Loucy (cell line): ENCODE data around the gene BCKDK.

Experiments
- H2AFZ ChIP-seq: fragments of 200-600 bp; sonication (generic); 2 replicates; pipeline ENCODE4 v1.6.0; 2016; ENCODE audit warnings: antibody characterized with exemption, mild to moderate bottlenecking, low read length, moderate library complexity
- H3F3A ChIP-seq: fragments of 200-600 bp; 2 replicates; pipeline ENCODE4 v1.6.0; 2016; ENCODE audit warnings: antibody characterized with exemption, low read depth, mild to moderate bottlenecking
- H3K27me3 ChIP-seq: fragments of 200-600 bp; sonication (generic); 2 replicates; pipeline ENCODE4 v1.6.1; 2014; ENCODE audit warnings: low read length, mild to moderate bottlenecking; ENCODE audit not compliant: insufficient read depth, poor library complexity, severe bottlenecking
- H3K36me3 ChIP-seq: fragments of 200-600 bp; sonication (generic); 2 replicates; pipeline ENCODE4 v1.6.1; 2016; ENCODE audit warnings: low read length; ENCODE audit not compliant: insufficient read depth
- H3K4me1 ChIP-seq: fragments of 200-600 bp; sonication (generic); 2 replicates; pipeline ENCODE4 v1.5.1; 2014; ENCODE audit warnings: low read length, mild to moderate bottlenecking; ENCODE audit not compliant: insufficient read depth, poor library complexity, severe bottlenecking
- H3K4me2 ChIP-seq: fragments of 200-600 bp; sonication (generic); 2 replicates; pipeline ENCODE4 v1.6.0; 2014; ENCODE audit warnings: antibody characterized with exemption, low read length, low read depth, mild to moderate bottlenecking; ENCODE audit not compliant: poor library complexity, severe bottlenecking
- H3K4me3 ChIP-seq: fragments of 200-600 bp; sonication (generic); 2 replicates; pipeline ENCODE4 v1.5.1; 2014; ENCODE audit warnings: low read length, mild to moderate bottlenecking, mixed read lengths; ENCODE audit not compliant: poor library complexity, severe bottlenecking
- H3K79me2 ChIP-seq: fragments of 200-600 bp; sonication (generic); 2 replicates; pipeline ENCODE4 v1.6.1; 2014; ENCODE audit warnings: low read length; ENCODE audit not compliant: insufficient read depth
- H3K9ac ChIP-seq: fragments of 200-600 bp; sonication (generic); 2 replicates; pipeline ENCODE4 v1.6.0; 2014; ENCODE audit warnings: mild to moderate bottlenecking, low read depth, low read length, moderate library complexity; ENCODE audit not compliant: poor library complexity, severe bottlenecking
- H3K9me2 ChIP-seq: fragments of 200-600 bp; sonication (generic); replicated peaks from 2 replicates; pipeline ENCODE4 v1.6.1; 2016; ENCODE audit warnings: low read depth, low read length, mixed read lengths
- H3K9me3 ChIP-seq: fragments of 200-600 bp; sonication (generic); 2 replicates; pipeline ENCODE4 v1.6.1; 2014; ENCODE audit warnings: mild to moderate bottlenecking, antibody characterized with exemption, low read length, low read depth; ENCODE audit not compliant: insufficient read depth
- H4K20me1 ChIP-seq: fragments of 200-600 bp; sonication (generic); 2 replicates; pipeline ENCODE4 v1.6.0; 2014; ENCODE audit warnings: antibody characterized with exemption, low read length, mild to moderate bottlenecking; ENCODE audit not compliant: insufficient read depth, poor library complexity, severe bottlenecking
- EZH2phosphoT487 ChIP-seq: fragments of 200-600 bp; IDR thresholded peaks from 2 replicates; pipeline ENCODE4 v1.6.1; 2018; ENCODE audit warnings: antibody characterized with exemption, mild to moderate bottlenecking, moderate library complexity, borderline replicate concordance
- TF ChIP-seq, protein P1 (sequence below): fragments of 200-600 bp; sonication (generic); conservative IDR thresholded peaks from 2 replicates; pipeline ENCODE4 v1.5.1; 2014; ENCODE audit warnings: mild to moderate bottlenecking, antibody characterized with exemption, low read length

Gene BCKDK

DNA sequence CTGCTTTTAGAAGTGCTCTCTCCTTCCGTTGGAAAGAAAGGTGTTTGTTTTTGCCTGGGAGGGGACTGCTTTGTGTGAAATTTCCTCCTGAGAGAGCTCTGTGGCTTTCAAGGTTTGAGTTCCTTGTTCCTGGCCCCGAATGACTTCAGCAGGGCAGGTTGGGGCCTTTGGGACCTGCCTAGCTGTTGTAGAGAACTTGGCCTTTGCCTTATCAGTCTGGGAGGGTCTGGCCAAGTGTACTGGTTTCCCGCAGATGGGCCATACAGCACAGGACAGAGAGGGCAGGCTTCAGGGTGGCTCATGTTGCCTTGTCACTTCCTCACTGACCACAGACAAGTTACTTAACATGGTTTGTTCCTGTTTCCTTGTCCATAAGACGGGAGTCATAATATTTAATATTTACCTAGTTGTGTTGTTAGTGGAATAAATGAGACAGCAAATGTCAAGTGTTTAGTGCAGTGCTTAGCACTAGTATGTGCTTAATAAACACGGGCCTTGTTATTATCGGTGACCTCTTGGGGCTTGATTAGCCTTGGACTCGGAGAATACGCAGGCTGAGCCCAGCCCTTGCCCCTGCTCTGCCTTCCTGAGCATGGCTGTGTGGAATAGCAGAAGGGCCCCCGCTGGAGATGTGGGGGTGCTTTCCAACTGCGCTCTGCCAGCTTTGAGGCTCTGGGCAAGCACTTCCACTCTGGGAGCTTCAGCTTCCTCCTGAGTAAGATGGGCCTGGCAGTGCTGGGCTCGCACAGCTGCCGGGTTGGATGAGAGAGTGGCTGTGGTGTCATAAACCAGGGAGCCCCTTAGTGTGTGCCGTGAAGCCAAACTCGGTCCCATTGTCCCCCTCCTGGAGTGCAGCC lies 20.8 kb downstream of the BCKDK start:
- Histone ChIP-seq H3K9me3 (no peaks in the 10 kb centered on the region), H4K20me1 (no peaks in the 10 kb centered on the region), H3K36me3 (no peaks in the 10 kb centered on the region), H3K4me1 (no peaks in the 10 kb centered on the region), H2AFZ (no peak overlapping the region), H3K9ac (peak overlapping the region; percentile 16), H3F3A (no peaks in the 10 kb centered on the region), H3K79me2 (no peaks in the 10 kb centered on the region), H3K4me2 (no peak overlapping the region), H3K4me3 (no peak overlapping the region), H3K9me2 (no peaks in the 10 kb centered on the region), H3K27me3 (no peaks in the 10 kb centered on the region)
- TF ChIP-seq EZH2phosphoT487, result no peak
- TF ChIP-seq, protein P1, sequence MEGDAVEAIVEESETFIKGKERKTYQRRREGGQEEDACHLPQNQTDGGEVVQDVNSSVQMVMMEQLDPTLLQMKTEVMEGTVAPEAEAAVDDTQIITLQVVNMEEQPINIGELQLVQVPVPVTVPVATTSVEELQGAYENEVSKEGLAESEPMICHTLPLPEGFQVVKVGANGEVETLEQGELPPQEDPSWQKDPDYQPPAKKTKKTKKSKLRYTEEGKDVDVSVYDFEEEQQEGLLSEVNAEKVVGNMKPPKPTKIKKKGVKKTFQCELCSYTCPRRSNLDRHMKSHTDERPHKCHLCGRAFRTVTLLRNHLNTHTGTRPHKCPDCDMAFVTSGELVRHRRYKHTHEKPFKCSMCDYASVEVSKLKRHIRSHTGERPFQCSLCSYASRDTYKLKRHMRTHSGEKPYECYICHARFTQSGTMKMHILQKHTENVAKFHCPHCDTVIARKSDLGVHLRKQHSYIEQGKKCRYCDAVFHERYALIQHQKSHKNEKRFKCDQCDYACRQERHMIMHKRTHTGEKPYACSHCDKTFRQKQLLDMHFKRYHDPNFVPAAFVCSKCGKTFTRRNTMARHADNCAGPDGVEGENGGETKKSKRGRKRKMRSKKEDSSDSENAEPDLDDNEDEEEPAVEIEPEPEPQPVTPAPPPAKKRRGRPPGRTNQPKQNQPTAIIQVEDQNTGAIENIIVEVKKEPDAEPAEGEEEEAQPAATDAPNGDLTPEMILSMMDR, result no peak

DNA sequence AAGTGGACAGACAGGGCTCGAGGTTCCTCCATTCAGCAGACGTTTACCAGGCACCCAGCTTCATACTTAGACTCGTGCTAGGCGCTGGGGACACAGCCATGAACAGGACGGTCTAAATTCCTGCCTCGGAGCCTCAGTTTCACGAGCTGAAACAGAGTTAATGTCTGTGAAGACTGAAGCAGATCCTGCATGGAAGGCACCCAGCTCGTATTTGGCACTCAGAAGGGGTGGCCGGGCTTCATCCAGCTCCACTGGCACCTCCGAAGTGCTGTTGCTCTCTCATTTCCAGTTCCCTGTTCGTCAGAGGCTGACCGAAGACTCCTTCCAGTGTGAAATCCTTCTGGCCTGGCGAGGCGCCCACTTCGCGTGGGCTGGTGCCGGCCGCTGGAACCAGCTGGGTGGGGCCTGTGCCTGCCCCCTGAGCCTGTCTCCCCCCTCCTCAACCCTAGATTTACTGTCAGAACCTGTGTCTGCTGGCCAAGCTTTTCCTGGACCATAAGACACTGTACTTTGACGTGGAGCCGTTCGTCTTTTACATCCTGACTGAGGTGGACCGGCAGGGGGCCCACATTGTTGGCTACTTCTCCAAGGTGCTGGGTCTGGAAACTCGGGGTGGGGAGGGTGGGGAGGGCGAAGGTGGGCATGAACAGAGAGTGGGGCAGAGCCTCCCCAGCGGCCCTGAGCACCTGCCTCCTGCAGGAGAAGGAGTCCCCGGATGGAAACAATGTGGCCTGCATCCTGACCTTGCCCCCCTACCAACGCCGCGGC lies 21.6 kb downstream of the BCKDK start:
- H4K20me1 ChIP-seq, result no peaks in the 10 kb centered on the region
- no peaks in the 10 kb centered on the region for H3K79me2 ChIP-seq
- no peak overlapping the region for H3K4me3 ChIP-seq
- no peaks in the 10 kb centered on the region for H3K4me1 ChIP-seq
- H3K9me2 ChIP-seq, result no peaks in the 10 kb centered on the region
- H3K36me3 ChIP-seq, result no peaks in the 10 kb centered on the region
- no peak overlapping the region for H2AFZ ChIP-seq
- H3K9me3 ChIP-seq, result no peaks in the 10 kb centered on the region
- no peak overlapping the region for H3K4me2 ChIP-seq
- no peaks in the 10 kb centered on the region for H3F3A ChIP-seq
- TF ChIP-seq, protein P1, result no peak
- no peak for TF ChIP-seq EZH2phosphoT487
- no peak overlapping the region for H3K9ac ChIP-seq
- no peaks in the 10 kb centered on the region for H3K27me3 ChIP-seq

DNA sequence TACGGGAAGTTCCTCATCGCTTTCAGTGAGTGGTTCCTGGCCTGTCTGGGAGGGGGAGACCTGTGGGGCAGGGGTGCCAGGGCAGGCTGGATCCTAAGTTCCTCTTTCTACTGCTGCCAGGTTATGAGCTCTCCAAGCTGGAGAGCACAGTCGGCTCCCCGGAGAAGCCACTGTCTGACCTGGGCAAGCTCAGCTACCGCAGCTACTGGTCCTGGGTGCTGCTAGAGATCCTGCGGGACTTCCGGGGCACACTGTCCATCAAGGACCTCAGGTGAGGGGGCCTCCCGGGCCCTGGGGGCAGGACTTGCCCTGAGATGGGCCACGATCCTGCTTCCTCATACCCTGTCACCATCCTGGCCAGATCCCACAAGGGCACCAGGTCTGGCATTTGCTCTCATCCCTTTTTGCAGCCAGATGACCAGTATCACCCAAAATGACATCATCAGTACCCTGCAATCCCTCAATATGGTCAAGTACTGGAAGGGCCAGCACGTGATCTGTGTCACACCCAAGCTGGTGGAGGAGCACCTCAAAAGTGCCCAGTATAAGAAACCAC lies 22.2 kb downstream of the BCKDK start:
- H3F3A ChIP-seq, result no peaks in the 10 kb centered on the region
- no peaks in the 10 kb centered on the region for H3K9me3 ChIP-seq
- H3K4me2 ChIP-seq, result no peak overlapping the region
- no peaks in the 10 kb centered on the region for H3K36me3 ChIP-seq
- no peaks in the 10 kb centered on the region for H3K79me2 ChIP-seq
- no peak overlapping the region for H3K9ac ChIP-seq
- H3K4me1 ChIP-seq, result no peaks in the 10 kb centered on the region
- H2AFZ ChIP-seq, result no peak overlapping the region
- TF ChIP-seq, protein P1, result no peak
- TF ChIP-seq EZH2phosphoT487, result no peak
- H3K27me3 ChIP-seq, result no peaks in the 10 kb centered on the region
- no peaks in the 10 kb centered on the region for H4K20me1 ChIP-seq
- no peak overlapping the region for H3K4me3 ChIP-seq
- H3K9me2 ChIP-seq, result no peaks in the 10 kb centered on the region
